ENCODE data around the gene CLMP. TPM values are rescaled to one million over a fixed set of nuclear protein-coding genes. Genes with fewer than 3 reads are reported as not detected.

CLMP gene
- total RNA-seq, 1 donor from 2014 or later = 24.2 TPM

DNA sequence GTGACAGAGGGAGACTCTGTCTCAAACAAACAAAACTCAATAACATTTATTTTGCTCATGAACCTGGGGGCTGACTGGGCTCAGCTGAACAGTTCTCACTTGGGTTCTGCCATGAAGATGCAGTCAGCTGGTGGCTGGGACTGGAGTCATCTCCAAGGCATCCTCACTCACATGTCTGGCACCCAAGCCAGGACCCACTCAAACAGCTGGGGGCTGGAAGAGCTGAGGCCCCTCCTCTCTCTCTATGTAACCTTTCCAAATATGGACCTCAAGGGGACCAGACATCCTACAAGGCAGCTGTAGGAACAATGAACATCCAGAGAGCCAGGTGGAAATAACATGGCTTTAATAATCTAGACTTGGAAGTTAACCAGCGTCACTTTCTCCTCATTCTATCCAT is 149.9 kb downstream of the CLMP start:
- no peaks in the 10 kb centered on the region for H3K27me3 Mint-ChIP-seq (ENCODE audit: unreplicated experiment)
- H3K36me3 Mint-ChIP-seq (ENCODE audit: unreplicated experiment) = no peaks in the 10 kb centered on the region
- no peak for DNase-seq
- no peaks in the 10 kb centered on the region for H3K4me1 Mint-ChIP-seq (ENCODE audit: low read depth, unreplicated experiment)
- H3K27ac Mint-ChIP-seq (ENCODE audit: unreplicated experiment) = no peak overlapping the region
- H3K9me3 Mint-ChIP-seq (ENCODE audit: unreplicated experiment) = no peaks in the 10 kb centered on the region
- no peak overlapping the region for H3K4me3 Mint-ChIP-seq (ENCODE audit: unreplicated experiment)
- TF ChIP-seq, protein P1, sequence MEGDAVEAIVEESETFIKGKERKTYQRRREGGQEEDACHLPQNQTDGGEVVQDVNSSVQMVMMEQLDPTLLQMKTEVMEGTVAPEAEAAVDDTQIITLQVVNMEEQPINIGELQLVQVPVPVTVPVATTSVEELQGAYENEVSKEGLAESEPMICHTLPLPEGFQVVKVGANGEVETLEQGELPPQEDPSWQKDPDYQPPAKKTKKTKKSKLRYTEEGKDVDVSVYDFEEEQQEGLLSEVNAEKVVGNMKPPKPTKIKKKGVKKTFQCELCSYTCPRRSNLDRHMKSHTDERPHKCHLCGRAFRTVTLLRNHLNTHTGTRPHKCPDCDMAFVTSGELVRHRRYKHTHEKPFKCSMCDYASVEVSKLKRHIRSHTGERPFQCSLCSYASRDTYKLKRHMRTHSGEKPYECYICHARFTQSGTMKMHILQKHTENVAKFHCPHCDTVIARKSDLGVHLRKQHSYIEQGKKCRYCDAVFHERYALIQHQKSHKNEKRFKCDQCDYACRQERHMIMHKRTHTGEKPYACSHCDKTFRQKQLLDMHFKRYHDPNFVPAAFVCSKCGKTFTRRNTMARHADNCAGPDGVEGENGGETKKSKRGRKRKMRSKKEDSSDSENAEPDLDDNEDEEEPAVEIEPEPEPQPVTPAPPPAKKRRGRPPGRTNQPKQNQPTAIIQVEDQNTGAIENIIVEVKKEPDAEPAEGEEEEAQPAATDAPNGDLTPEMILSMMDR (IDR thresholded peaks at IDR 0.05; ENCODE audit: partially characterized antibody, unreplicated experiment) = no peak

DNA sequence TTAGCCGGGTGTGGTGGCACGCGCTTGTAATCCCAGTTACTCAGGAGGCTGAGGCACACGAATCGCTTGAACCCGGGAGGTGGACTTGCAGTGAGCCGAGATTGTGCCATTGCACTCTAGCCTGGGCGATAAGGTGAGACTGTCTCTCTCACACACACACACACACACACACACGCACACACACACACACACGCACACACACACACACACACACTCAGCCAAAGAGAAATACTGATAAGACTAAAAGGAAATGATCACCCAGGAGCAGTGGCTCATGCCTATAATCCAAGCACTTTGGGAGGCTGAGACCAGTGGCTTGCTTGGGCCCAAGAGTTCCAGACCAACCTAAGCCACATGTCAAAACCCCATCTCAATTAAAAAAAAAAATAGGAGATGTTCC is 153.9 kb downstream of the CLMP start:
- Mint-ChIP-seq H3K27ac (ENCODE audit: unreplicated experiment) (no peak overlapping the region), H3K9me3 (ENCODE audit: unreplicated experiment) (no peaks in the 10 kb centered on the region), H3K27me3 (ENCODE audit: unreplicated experiment) (peaks cover 2% of the 10 kb centered on the region), H3K4me1 (ENCODE audit: low read depth, unreplicated experiment) (no peaks in the 10 kb centered on the region), H3K36me3 (ENCODE audit: unreplicated experiment) (no peaks in the 10 kb centered on the region), H3K4me3 (ENCODE audit: unreplicated experiment) (no peak overlapping the region)
- TF ChIP-seq, protein P1 (IDR thresholded peaks at IDR 0.05; ENCODE audit: partially characterized antibody, unreplicated experiment) = no peak
- no peak for DNase-seq

DNA sequence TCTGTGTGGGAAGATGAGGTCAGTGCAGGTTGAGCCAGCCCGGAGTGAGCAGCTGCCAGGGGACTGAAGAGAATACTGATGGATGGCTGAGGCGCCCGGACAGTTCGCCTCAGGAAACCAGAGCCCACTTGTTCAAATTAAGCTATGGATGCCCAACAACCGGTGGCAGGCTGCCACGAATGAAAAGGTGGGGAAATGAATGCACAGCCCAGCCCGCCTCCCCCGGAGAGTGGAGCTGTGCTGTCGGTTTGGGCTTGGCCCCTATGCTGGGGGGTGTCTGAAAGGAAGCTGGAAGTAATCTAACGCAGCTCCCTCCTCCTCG is 155.0 kb downstream of the CLMP start:
- no peaks in the 10 kb centered on the region for H3K36me3 Mint-ChIP-seq (ENCODE audit: unreplicated experiment)
- no peak overlapping the region for H3K4me3 Mint-ChIP-seq (ENCODE audit: unreplicated experiment)
- TF ChIP-seq, protein P1 (IDR thresholded peaks at IDR 0.05; ENCODE audit: partially characterized antibody, unreplicated experiment) = no peak
- no peaks in the 10 kb centered on the region for H3K4me1 Mint-ChIP-seq (ENCODE audit: low read depth, unreplicated experiment)
- no peak for DNase-seq
- H3K27me3 Mint-ChIP-seq (ENCODE audit: unreplicated experiment) = peaks cover 2% of the 10 kb centered on the region
- no peaks in the 10 kb centered on the region for H3K9me3 Mint-ChIP-seq (ENCODE audit: unreplicated experiment)
- no peak overlapping the region for H3K27ac Mint-ChIP-seq (ENCODE audit: unreplicated experiment)

DNA sequence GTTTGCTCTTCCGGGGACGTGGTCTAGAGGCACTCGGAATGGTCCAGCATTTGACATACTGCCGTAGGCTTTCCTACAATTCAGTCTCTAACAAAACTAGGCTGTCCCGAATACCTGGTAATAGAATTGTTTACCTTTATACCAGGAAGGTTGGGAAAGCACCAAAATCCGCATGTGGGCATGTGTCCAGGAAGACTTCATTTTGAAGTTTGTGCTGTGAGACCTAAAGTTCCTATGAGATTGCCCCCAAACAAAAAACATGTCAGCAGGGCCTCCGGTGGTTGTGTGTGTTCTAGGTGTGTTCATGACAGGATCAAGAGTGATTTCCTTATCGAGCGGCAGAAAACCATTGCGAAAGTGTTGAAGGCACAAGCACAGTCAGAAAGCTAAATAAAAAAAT is 159.2 kb downstream of the CLMP start:
- no peaks in the 10 kb centered on the region for H3K36me3 Mint-ChIP-seq (ENCODE audit: unreplicated experiment)
- TF ChIP-seq, protein P1 (IDR thresholded peaks at IDR 0.05; ENCODE audit: partially characterized antibody, unreplicated experiment) = no peak
- H3K4me1 Mint-ChIP-seq (ENCODE audit: low read depth, unreplicated experiment) = no peaks in the 10 kb centered on the region
- no peaks in the 10 kb centered on the region for H3K9me3 Mint-ChIP-seq (ENCODE audit: unreplicated experiment)
- H3K27ac Mint-ChIP-seq (ENCODE audit: unreplicated experiment) = no peak overlapping the region
- no peak overlapping the region for H3K4me3 Mint-ChIP-seq (ENCODE audit: unreplicated experiment)
- peaks cover 2% of the 10 kb centered on the region for H3K27me3 Mint-ChIP-seq (ENCODE audit: unreplicated experiment)
- DNase-seq = no peak

DNA sequence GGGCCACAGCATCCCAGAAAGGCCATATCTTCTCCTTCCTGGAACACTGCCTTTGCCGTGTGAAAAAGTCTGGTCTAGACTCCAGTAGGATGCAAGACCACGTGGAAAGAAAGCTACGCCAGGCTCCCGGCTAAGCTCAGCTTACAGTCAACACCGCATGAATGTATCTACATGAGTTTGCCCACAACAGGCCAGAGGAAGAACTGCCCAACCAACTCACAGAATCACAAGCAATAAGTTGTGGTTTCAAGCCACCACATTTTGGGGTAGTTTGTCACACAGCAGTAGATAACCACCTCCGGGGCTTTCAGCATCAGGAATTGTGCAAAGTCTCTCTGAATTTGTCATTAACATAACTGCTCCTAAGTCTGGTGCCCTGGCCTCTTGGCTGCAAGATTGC is 160.5 kb downstream of the CLMP start:
- H3K9me3 Mint-ChIP-seq (ENCODE audit: unreplicated experiment) = no peaks in the 10 kb centered on the region
- peaks cover 2% of the 10 kb centered on the region for H3K27me3 Mint-ChIP-seq (ENCODE audit: unreplicated experiment)
- no peak for DNase-seq
- TF ChIP-seq, protein P1 (IDR thresholded peaks at IDR 0.05; ENCODE audit: partially characterized antibody, unreplicated experiment) = no peak
- no peaks in the 10 kb centered on the region for H3K36me3 Mint-ChIP-seq (ENCODE audit: unreplicated experiment)
- H3K4me3 Mint-ChIP-seq (ENCODE audit: unreplicated experiment) = no peak overlapping the region
- H3K27ac Mint-ChIP-seq (ENCODE audit: unreplicated experiment) = no peak overlapping the region
- H3K4me1 Mint-ChIP-seq (ENCODE audit: low read depth, unreplicated experiment) = no peaks in the 10 kb centered on the region

Measured in glutamatergic neuron (in vitro differentiated cells).